Vagina (tissue), 2 donors: ENCODE data around the gene ZNF141. TPM values are rescaled to one million over a fixed set of nuclear protein-coding genes. Genes with fewer than 3 reads are reported as not detected.
A peak's percentile ranks its signal among the peaks of the same experiment; 100 is the strongest.
"Not testable (repeated sequence)": the region's sequence is repeated elsewhere in the genome, so short reads cannot be mapped to it uniquely, and the experiment has no call there.

Experiments
- DNase-seq, 2 donors: peaks; one replicate each; pipeline ENCODE4 v3.0.0-alpha.2; 2017; ENCODE audit errors: extremely low spot score in 2 of 2
- H3K27ac ChIP-seq: fragments of 200-600 bp; sonication (generic); one replicate; pipeline ENCODE4 v1.5.1; 2019
- H3K27me3 ChIP-seq: fragments of 200-600 bp; sonication (generic); one replicate; pipeline ENCODE4 v1.5.1; 2019
- H3K36me3 ChIP-seq, 2 donors: fragments of 200-600 bp; sonication (generic); one replicate each; pipeline ENCODE4 v1.5.1; 2017 to 2019
- H3K4me1 ChIP-seq: fragments of 200-600 bp; sonication (generic); one replicate; pipeline ENCODE4 v1.5.1; 2019
- H3K4me3 ChIP-seq, 2 donors: fragments of 200-600 bp; sonication (generic); 1 replicate in 1 of 2; 2 replicates in 1 of 2; pipeline ENCODE4 v1.5.1; 2016 to 2019
- H3K9me3 ChIP-seq: fragments of 200-600 bp; sonication (generic); one replicate; pipeline ENCODE4 v1.5.1; 2019
- CTCF ChIP-seq, 3 experiments: fragments of 450-650 bp in 2 of 3; fragments of 200-600 bp in 1 of 3; sonication (generic) in 1 of 3; IDR thresholded peaks; one replicate each; pipeline ENCODE4 v1.5.1; 2017 to 2019; ENCODE audit warnings: antibody characterized with exemption in 3 of 3, mild to moderate bottlenecking in 2 of 3, moderate library complexity in 2 of 3
- POLR2A ChIP-seq, 2 donors: fragments of 450-650 bp; IDR thresholded peaks; one replicate each; pipeline ENCODE4 v1.6.1; 2017; ENCODE audit warnings: antibody characterized with exemption in 2 of 2, mild to moderate bottlenecking in 2 of 2, moderate library complexity in 2 of 2
- POLR2AphosphoS5 ChIP-seq, 2 donors: sonication (generic); formaldehyde crosslinking; IDR thresholded peaks; one replicate each; pipeline ENCODE4 v1.9.0; 2017; ENCODE audit warnings: antibody characterized with exemption in 2 of 2, mild to moderate bottlenecking in 2 of 2, low read depth in 1 of 2; ENCODE audit not compliant: insufficient read depth in 1 of 2
- intact Hi-C: fragments of 100-400 bp; cut with DNase I; formaldehyde crosslinking; loops from one replicate; pipeline ENCODE4 v1.15.1; 2023
- total RNA-seq: library from RNA; depleted of rRNA; stranded (reverse); fragments of >200 nt; gene quantifications from one replicate; pipeline ENCODE4 v1.2.3, GENCODE V29; 2016

Gene ZNF141
- total RNA-seq = 32.2 TPM

GRCh38 chr4:337143-337931 lies at the start of gene ZNF141:
ZNF141 (plus strand) TSS chr4:337814; CDS start chr4:337984, 170 bp downstream.
- intact Hi-C loops = no loop called here
- peak within 1 kb of the TSS; percentile 92 for H3K27ac ChIP-seq
- no peak for TF ChIP-seq CTCF (IDR thresholded peaks at IDR 0.05)
- TF ChIP-seq POLR2AphosphoS5 (IDR thresholded peaks at IDR 0.05; ENCODE audit: insufficient read depth in 1 of 2, low read depth in 1 of 2) = peak; percentile 96 to 97
- TF ChIP-seq POLR2A (IDR thresholded peaks at IDR 0.05) = peak in 1 of 2 donors; percentile 59
- no peaks in the 10 kb centered on the region for H3K27me3 ChIP-seq
- DNase-seq = peak in 1 of 2 donors; percentile 99
- H3K4me3 ChIP-seq = peak within 1 kb of the TSS; percentile 96 to 99
- H3K9me3 ChIP-seq = no peaks in the 10 kb centered on the region
- peaks cover 0 to 4% of the 10 kb centered on the region in 2 donors for H3K36me3 ChIP-seq
- H3K4me1 ChIP-seq = peaks cover 21% of the 10 kb centered on the region

GRCh38 chr4:288891-289290 lies 48.7 kb upstream of the ZNF141 start:
- no peak for DNase-seq
- no peaks in the 10 kb centered on the region for H3K36me3 ChIP-seq
- H3K4me3 ChIP-seq = no peak overlapping the region
- no peaks in the 10 kb centered on the region for H3K4me1 ChIP-seq
- no peak overlapping the region for H3K27ac ChIP-seq
- peaks cover 6% of the 10 kb centered on the region for H3K9me3 ChIP-seq
- no peak for TF ChIP-seq CTCF (IDR thresholded peaks at IDR 0.05)
- no peak for TF ChIP-seq POLR2AphosphoS5 (IDR thresholded peaks at IDR 0.05; ENCODE audit: insufficient read depth in 1 of 2, low read depth in 1 of 2)
- no peak for TF ChIP-seq POLR2A (IDR thresholded peaks at IDR 0.05)
- intact Hi-C loops = no loop called here
- no peaks in the 10 kb centered on the region for H3K27me3 ChIP-seq

- Histone ChIP-seq H3K4me1 (no peaks in the 10 kb centered on the region), H3K27me3 (no peaks in the 10 kb centered on the region), H3K4me3 (no peak overlapping the region), H3K27ac (no peak overlapping the region), H3K9me3 (no peaks in the 10 kb centered on the region), H3K36me3 (no peaks in the 10 kb centered on the region)
- intact Hi-C loops = no loop called here
- DNase-seq = no peak
- TF ChIP-seq POLR2A (IDR thresholded peaks at IDR 0.05) (no peak), POLR2AphosphoS5 (IDR thresholded peaks at IDR 0.05; ENCODE audit: insufficient read depth in 1 of 2, low read depth in 1 of 2) (no peak), CTCF (IDR thresholded peaks at IDR 0.05) (no peak)
These were observed 42.9 kb upstream of the ZNF141 start for GRCh38 chr4:294732-295131.

GRCh38 chr4:302381-302780 lies 35.2 kb upstream of the ZNF141 start:
- no peaks in the 10 kb centered on the region for H3K9me3 ChIP-seq
- no peak overlapping the region for H3K4me3 ChIP-seq
- H3K27me3 ChIP-seq = no peaks in the 10 kb centered on the region
- H3K36me3 ChIP-seq = no peaks in the 10 kb centered on the region
- no peak overlapping the region for H3K27ac ChIP-seq
- no peak for TF ChIP-seq CTCF (IDR thresholded peaks at IDR 0.05)
- no peak for TF ChIP-seq POLR2A (IDR thresholded peaks at IDR 0.05)
- TF ChIP-seq POLR2AphosphoS5 (IDR thresholded peaks at IDR 0.05; ENCODE audit: insufficient read depth in 1 of 2, low read depth in 1 of 2) = no peak
- intact Hi-C loops = no loop called here
- no peak for DNase-seq
- no peaks in the 10 kb centered on the region for H3K4me1 ChIP-seq

- H3K4me1 ChIP-seq, H3K9me3 ChIP-seq, H3K36me3 ChIP-seq, H3K27me3 ChIP-seq, H3K27ac ChIP-seq, DNase-seq, intact Hi-C loops: not testable (repeated sequence)
- H3K4me3 ChIP-seq = peak overlapping the region; percentile 38 to 45
These were observed 33.1 kb upstream of the ZNF141 start for GRCh38 chr4:304516-304915.
